Right lobe of liver (tissue), 6 donors: ENCODE results near the gene DPP6. TPM values are rescaled to one million over a fixed set of nuclear protein-coding genes. Genes with fewer than 3 reads are reported as not detected.
"Not testable (repeated sequence)": the region's sequence is repeated elsewhere in the genome, so short reads cannot be mapped to it uniquely, and the experiment has no call there.

ENCODE experiments used
- ATAC-seq, 4 donors: fragments of 200-7000 bp; cut with Tn5 transposase; one replicate each; pipeline ENCODE4 v1.9.1; 2020; ENCODE audit warnings: mild to moderate bottlenecking in 4 of 4, moderate library complexity in 4 of 4
- DNase-seq, 3 donors: peaks; one replicate each; pipeline ENCODE4 v3.0.0-alpha.2; 2020
- H3K27ac ChIP-seq, 3 donors: fragments of 200-600 bp; one replicate each; pipeline ENCODE4 v1.8.0; 2022
- H3K27me3 ChIP-seq, 2 donors: fragments of 200-600 bp; one replicate each; pipeline ENCODE4 v1.8.0; 2022
- H3K36me3 ChIP-seq, 4 donors: fragments of 200-600 bp; sonication (generic) in 1 of 4; one replicate each; pipeline versions ENCODE4 v1.5.1 to v1.8.0; 2017 to 2022; ENCODE audit warnings: control low read depth in 1 of 4
- H3K4me1 ChIP-seq, 4 donors: fragments of 200-600 bp; sonication (generic) in 1 of 4; one replicate each; pipeline versions ENCODE4 v1.5.1 to v1.8.0; 2017 to 2022; ENCODE audit warnings: control low read depth in 1 of 4
- H3K4me3 ChIP-seq, 3 donors: fragments of 200-600 bp; one replicate each; pipeline ENCODE4 v1.8.0; 2022
- H3K9me3 ChIP-seq, 4 donors: fragments of 200-600 bp; sonication (generic) in 1 of 4; one replicate each; pipeline versions ENCODE4 v1.5.1 to v1.8.0; 2017 to 2022; ENCODE audit warnings: control low read depth in 1 of 4
- WGBS: methylation state at CpG from one replicate; pipeline ENCODE4 v1.1.6; 2018; ENCODE audit warnings: low coverage, low lambda C conversion rate; ENCODE audit not compliant: insufficient coverage; ENCODE audit errors: missing lambda C conversion rate; 5-methylcytosine and 5-hydroxymethylcytosine counted together
- intact Hi-C, 2 donors: fragments of 100-400 bp; cut with DNase I; formaldehyde crosslinking; loops; one replicate each; pipeline versions ENCODE4 v1.11.2 to v1.14.1; 2022
- total RNA-seq, 6 experiments: library from RNA; depleted of rRNA in 2 of 6; stranded (reverse); fragments of >200 nt in 2 of 6; fragmentation: NEBNext Ultra II Directional in 3 of 6; extraction: Animal tissue kit (Norgen Biotek cat#: 25700) in 3 of 6; gene quantifications; one replicate each; pipeline versions ENCODE4 v1.1.0 to v1.2.4, GENCODE V29; 2016 to 2023
- donor health status: DM: no; HTN: yes; CAD: no.
- donor health status: DM: no; HTN: no; CAD: no.
- donor health status: DM: no; HTN: no; CAD: no.
- donor health status: DM: no; HTN: yes; CAD: no.
- donor health status: DM: no; HTN: yes; CAD: no.

Gene DPP6
- total RNA-seq, 6 experiments from 2014 or later, result not detected

- DNase-seq, H3K4me1 ChIP-seq, H3K27ac ChIP-seq, H3K9me3 ChIP-seq, intact Hi-C loops, H3K4me3 ChIP-seq, H3K36me3 ChIP-seq, H3K27me3 ChIP-seq: not testable (repeated sequence)
- peak; percentile 46 to 72 (median 70) for ATAC-seq
- 44% methylated on average over 8 of the region's 12 CpGs for WGBS
Measured at GRCh38 chr7:154117411-154118390, 65.5 kb downstream of the DPP6 start.

- H3K36me3 ChIP-seq, H3K27me3 ChIP-seq, H3K4me3 ChIP-seq, ATAC-seq, H3K4me1 ChIP-seq, intact Hi-C loops, H3K9me3 ChIP-seq, DNase-seq, H3K27ac ChIP-seq: not testable (repeated sequence)
- 48% methylated on average over 5 of the region's 5 CpGs for WGBS
Measured at GRCh38 chr7:154120825-154121224, 68.6 kb downstream of the DPP6 start.

- ATAC-seq, H3K9me3 ChIP-seq, DNase-seq, H3K36me3 ChIP-seq, H3K4me3 ChIP-seq, H3K4me1 ChIP-seq, H3K27ac ChIP-seq, intact Hi-C loops, H3K27me3 ChIP-seq: not testable (repeated sequence)
- 37% methylated on average over 5 of the region's 10 CpGs for WGBS
Measured at GRCh38 chr7:154122720-154123119, 70.5 kb downstream of the DPP6 start.

- H3K27ac ChIP-seq, ATAC-seq, intact Hi-C loops, H3K9me3 ChIP-seq, H3K27me3 ChIP-seq, H3K4me3 ChIP-seq, DNase-seq, H3K4me1 ChIP-seq, H3K36me3 ChIP-seq: not testable (repeated sequence)
- WGBS, result no CpG with 5 or more reads among the region's 7 CpGs
Measured at GRCh38 chr7:154123397-154123796, 71.2 kb downstream of the DPP6 start.

GRCh38 chr7:154129142-154129541, 76.9 kb downstream of the DPP6 start:
- H3K4me1 ChIP-seq, DNase-seq, H3K27me3 ChIP-seq, H3K9me3 ChIP-seq, ATAC-seq, H3K4me3 ChIP-seq, H3K27ac ChIP-seq, intact Hi-C loops, H3K36me3 ChIP-seq: not testable (repeated sequence)
- WGBS, result 18% methylated on average over 4 of the region's 5 CpGs

GRCh38 chr7:154132617-154133016, 80.4 kb downstream of the DPP6 start:
- H3K4me1 ChIP-seq, H3K9me3 ChIP-seq, H3K36me3 ChIP-seq, H3K27ac ChIP-seq, H3K4me3 ChIP-seq, H3K27me3 ChIP-seq, intact Hi-C loops, DNase-seq: not testable (repeated sequence)
- 34% methylated on average over 3 of the region's 4 CpGs for WGBS
- ATAC-seq, result peak in 1 of 4 donors; percentile 50

- H3K27me3 ChIP-seq, H3K36me3 ChIP-seq, H3K27ac ChIP-seq, H3K4me3 ChIP-seq, H3K9me3 ChIP-seq, H3K4me1 ChIP-seq, DNase-seq, intact Hi-C loops, ATAC-seq: not testable (repeated sequence)
- 43% methylated on average over 3 of the region's 7 CpGs for WGBS
Measured at GRCh38 chr7:154133703-154134277, 81.6 kb downstream of the DPP6 start.

- H3K36me3 ChIP-seq, result not testable (repeated sequence)
Measured at GRCh38 chr7:154134698-154135097, 82.5 kb downstream of the DPP6 start.

GRCh38 chr7:154135646-154136045, 83.4 kb downstream of the DPP6 start:
- H3K27ac ChIP-seq, H3K36me3 ChIP-seq, H3K4me1 ChIP-seq, H3K9me3 ChIP-seq, ATAC-seq, H3K27me3 ChIP-seq, DNase-seq, H3K4me3 ChIP-seq, intact Hi-C loops: not testable (repeated sequence)

More at GRCh38 chr7:154134698-154135097, 82.5 kb downstream of the DPP6 start:
- H3K27me3 ChIP-seq, H3K27ac ChIP-seq, H3K4me3 ChIP-seq, H3K9me3 ChIP-seq, H3K4me1 ChIP-seq, intact Hi-C loops, DNase-seq, ATAC-seq: not testable (repeated sequence)
- WGBS, result no CpG with 5 or more reads among the region's 1 CpG

GRCh38 chr7:154145922-154146706, 93.9 kb downstream of the DPP6 start:
- H3K9me3 ChIP-seq, H3K27ac ChIP-seq, H3K36me3 ChIP-seq, intact Hi-C loops, DNase-seq, H3K4me3 ChIP-seq, H3K4me1 ChIP-seq, ATAC-seq, H3K27me3 ChIP-seq: not testable (repeated sequence)
- 28% methylated on average over 3 of the region's 9 CpGs for WGBS

GRCh38 chr7:154146707-154147038, 94.5 kb downstream of the DPP6 start:
- intact Hi-C loops, DNase-seq: not testable (repeated sequence)

More at GRCh38 chr7:154146707-154147038, 94.5 kb downstream of the DPP6 start:
- 43% methylated on average over 1 of the region's 8 CpGs for WGBS
- not testable (repeated sequence) for H3K27me3 ChIP-seq, ATAC-seq, H3K36me3 ChIP-seq, H3K4me1 ChIP-seq, H3K27ac ChIP-seq, H3K9me3 ChIP-seq, H3K4me3 ChIP-seq
